B cell (primary cell): ENCODE results near the gene VASN. TPM values are rescaled to one million over a fixed set of nuclear protein-coding genes. Genes with fewer than 3 reads are reported as not detected.

Experiments used
- ATAC-seq: fragments of 200-7000 bp; cut with Tn5 transposase; one replicate; pipeline ENCODE4 v1.10.0; 2021; ENCODE audit warnings: low read depth, mild to moderate bottlenecking, moderate number of reproducible peaks, moderate library complexity
- CTCF ChIA-PET: fragments of 350-600 bp; sonication (Branson Sonifier 250); formaldehyde crosslinking; loops from one replicate; lab custom pipeline; 2021; ENCODE audit warnings: antibody characterized with exemption, inconsistent platforms; lab: Charles Lee
- POLR2A ChIA-PET: fragments of 350-600 bp; sonication (Branson Sonifier 250); formaldehyde crosslinking; loops from one replicate; lab custom pipeline; 2021; ENCODE audit warnings: antibody characterized with exemption; lab: Charles Lee
- DNase-seq: peaks from one replicate; pipeline ENCODE4 v3.0.0; 2013
- H2AFZ ChIP-seq: 2 replicates; pipeline ENCODE4 v1.6.1; 2012; ENCODE audit warnings: mild to moderate bottlenecking, low read depth, low read length; ENCODE audit not compliant: insufficient read depth, poor library complexity, severe bottlenecking
- H3K27ac ChIP-seq, 2 donors: 1 replicate in 1 of 2; 2 replicates in 1 of 2; pipeline ENCODE4 v1.5.1; 2012 to 2013; ENCODE audit warnings: low read length in 2 of 2, mild to moderate bottlenecking in 2 of 2, moderate library complexity in 1 of 2
- H3K27me3 ChIP-seq, 4 experiments: fragments of 200-600 bp in 1 of 4; sonication (generic) in 1 of 4; replicated peaks in 1 of 4; 1 replicate in 2 of 4; 2 replicates in 2 of 4; pipeline versions ENCODE4 v1.6.1 to v1.7.0; 2013 to 2016; ENCODE audit warnings: low read length in 3 of 4, mild to moderate bottlenecking in 2 of 4, mixed read lengths in 1 of 4, moderate library complexity in 1 of 4; ENCODE audit not compliant: insufficient read depth in 4 of 4, control insufficient read depth in 3 of 4; ENCODE audit errors: control extremely low read depth in 1 of 4
- H3K36me3 ChIP-seq, 2 experiments: replicated peaks in 1 of 2; 1 replicate in 1 of 2; 2 replicates in 1 of 2; pipeline versions ENCODE4 v1.6.1 to v1.7.1; 2013; ENCODE audit warnings: low read length in 1 of 2; ENCODE audit not compliant: insufficient read depth in 2 of 2, control insufficient read depth in 1 of 2; ENCODE audit errors: control extremely low read depth in 1 of 2, extremely low read depth in 1 of 2
- H3K4me1 ChIP-seq, 2 donors: fragments of 200-600 bp in 1 of 2; sonication (generic) in 1 of 2; 1 replicate in 1 of 2; 2 replicates in 1 of 2; pipeline versions ENCODE4 v1.5.1 to v1.6.1; 2013 to 2017; ENCODE audit warnings: low read length in 2 of 2; ENCODE audit not compliant: control insufficient read depth in 2 of 2, insufficient read depth in 2 of 2
- H3K4me2 ChIP-seq: replicated peaks from 2 replicates; pipeline ENCODE3; 2012; ENCODE audit warnings: mild to moderate bottlenecking, low read depth, low read length; ENCODE audit not compliant: poor library complexity, severe bottlenecking
- H3K4me3 ChIP-seq, 5 experiments: fragments of 200-600 bp in 1 of 5; sonication (generic) in 1 of 5; 1 replicate in 3 of 5; 2 replicates in 2 of 5; pipeline versions ENCODE4 v1.5.1 to v1.7.0; 2011 to 2016; ENCODE audit warnings: low read length in 4 of 5, mild to moderate bottlenecking in 4 of 5, low read depth in 2 of 5, control low read depth in 1 of 5, moderate library complexity in 1 of 5; ENCODE audit not compliant: insufficient read depth in 1 of 5; ENCODE audit errors: control extremely low read depth in 1 of 5, extremely low read depth in 1 of 5
- H3K79me2 ChIP-seq: fragments of 200-600 bp; sonication (generic); one replicate; pipeline ENCODE4 v1.6.0; 2016; ENCODE audit warnings: low read length; ENCODE audit not compliant: control insufficient read depth, insufficient read depth
- H3K9ac ChIP-seq: fragments of 200-600 bp; sonication (generic); 2 replicates; pipeline ENCODE4 v1.6.1; 2017; ENCODE audit warnings: mild to moderate bottlenecking, low read length, moderate library complexity
- H3K9me3 ChIP-seq, 3 donors: one replicate each; pipeline versions ENCODE4 v1.6.1 to v1.7.1; 2013; ENCODE audit warnings: low read length in 2 of 3; ENCODE audit not compliant: control insufficient read depth in 2 of 3, insufficient read depth in 1 of 3; ENCODE audit errors: control extremely low read depth in 1 of 3
- H4K20me1 ChIP-seq: 2 replicates; pipeline ENCODE4 v1.6.0; 2012; ENCODE audit warnings: mild to moderate bottlenecking, low read length; ENCODE audit not compliant: insufficient read depth, control insufficient read depth, poor library complexity, severe bottlenecking
- H3K27ac Mint-ChIP-seq: one replicate; pipeline ENCODE4 v1.8.0; 2021; ENCODE audit warnings: mixed read lengths
- H3K27me3 Mint-ChIP-seq: one replicate; pipeline ENCODE4 v1.8.0; 2021; ENCODE audit warnings: mixed read lengths
- H3K4me1 Mint-ChIP-seq: one replicate; pipeline ENCODE4 v1.8.0; 2021; ENCODE audit warnings: mixed read lengths
- H3K4me3 Mint-ChIP-seq: one replicate; pipeline ENCODE4 v1.8.0; 2021; ENCODE audit warnings: mixed read lengths
- H3K9me3 Mint-ChIP-seq: one replicate; pipeline ENCODE4 v1.8.0; 2022; ENCODE audit warnings: mixed read lengths; ENCODE audit not compliant: insufficient read depth
- CTCF ChIP-seq: fragments of 200-600 bp; IDR thresholded peaks from one replicate; pipeline ENCODE4 v1.8.0; 2022; ENCODE audit warnings: antibody characterized with exemption, mild to moderate bottlenecking
- EZH2 ChIP-seq: IDR thresholded peaks from 2 replicates; pipeline ENCODE4 v1.6.1; 2012; ENCODE audit warnings: borderline replicate concordance, low read depth, mild to moderate bottlenecking, moderate library complexity, low read length; ENCODE audit not compliant: insufficient read depth, poor library complexity, severe bottlenecking
- WGBS: methylation state at CpG from one replicate; pipeline ENCODE4 v1.1.5; 2013; ENCODE audit warnings: missing lambda C conversion rate; ENCODE audit not compliant: insufficient coverage; 5-methylcytosine and 5-hydroxymethylcytosine counted together
- intact Hi-C: fragments of 100-400 bp; cut with micrococcal nuclease; formaldehyde crosslinking; loops from one replicate; pipeline ENCODE4 v1.10.0; 2022
- polyA minus RNA-seq: library from RNA; depleted of rRNA, polyadenylated mRNA; stranded (reverse); fragments of >200 nt; gene quantifications from 2 replicates; pipeline ENCODE4 v1.2.3, GENCODE V29; 2012
- polyA plus RNA-seq: library from polyadenylated mRNA; depleted of rRNA; stranded (reverse); fragments of >200 nt; gene quantifications from 2 replicates; pipeline ENCODE4 v1.2.3, GENCODE V29; 2012
- total RNA-seq, 2 donors: library from RNA; stranded (reverse); fragments of 120-200 nt in 1 of 2; gene quantifications; 1 replicate in 1 of 2; 2 replicates in 1 of 2; pipeline versions ENCODE4 v1.2.3 to v1.2.4, GENCODE V29; 2013 to 2022

VASN gene
- total RNA-seq (0.66 and 0.76 TPM in 2 replicates), polyA plus RNA-seq (0.57 and 1.1 TPM in 2 replicates), polyA minus RNA-seq (1.6 and 2.3 TPM in 2 replicates)
- total RNA-seq (2013): 0.30 TPM

- ATAC-seq: peak; percentile 87
- Histone ChIP-seq H3K36me3 (peaks cover 4 to 13% of the 10 kb centered on the region in 2 experiments), H3K9me3 (no peaks in the 10 kb centered on the region), H3K9ac (peak within 1 kb of the TSS; percentile 56), H3K4me2 (peak within 1 kb of the TSS; percentile 93), H3K27ac (no peak within 1 kb of the TSS), H2AFZ (no peak within 1 kb of the TSS), H3K27me3 (no peaks in the 10 kb centered on the region), H3K79me2 (peaks cover 21% of the 10 kb centered on the region), H3K4me1 (peaks cover 18 to 25% of the 10 kb centered on the region in 2 donors), H3K4me3 (peak within 1 kb of the TSS in 3 of 5 experiments; percentile 38 to 60 (median 47)), H4K20me1 (peaks cover 95% of the 10 kb centered on the region)
- H3K4me1 Mint-ChIP-seq: peaks cover 29% of the 10 kb centered on the region
- 8% methylated on average over 50 of the region's 50 CpGs for WGBS
- DNase-seq: peak; percentile 81
- H3K27me3 Mint-ChIP-seq: no peaks in the 10 kb centered on the region
- TF ChIP-seq EZH2 (no peak), CTCF (no peak)
- H3K4me3 Mint-ChIP-seq: peak within 1 kb of the TSS; percentile 84
- ChIA-PET CTCF (interaction anchor here (1.1 kb wide), 1 partner anchor 31 kb away, joined by 4 read pairs; no protein-coding TSS in a partner anchor), POLR2A (no interaction called here)
- no peak within 1 kb of the TSS for H3K27ac Mint-ChIP-seq
- intact Hi-C loops: loop anchor here (1.0 to 5.0 kb wide), 2 partner anchors 20 to 254 kb away; partner anchors contain the start of genes ADCY9 and PAM16
- no peaks in the 10 kb centered on the region for H3K9me3 Mint-ChIP-seq
Measured at GRCh38 chr16:4371357-4372000, at the start of gene VASN. TSS of gene VASN (plus strand) at chr16:4371848. CDS start at chr16:4380878, 9,030 bp downstream.
